CD4-positive, alpha-beta T cell treated with Interleukin-15 for 4 hours (primary cell): Measurements from ENCODE around the gene DNAJC17.

Source experiments
- DNase-seq: peaks from one replicate; pipeline ENCODE4 v3.0.0-alpha.2; 2020; ENCODE audit warnings: low spot score

DNAJC17 gene

GRCh38 chr15:40766194-40766815, 41.0 kb downstream of the DNAJC17 start:
- DNase-seq: no peak

GRCh38 chr15:40764629-40765103, 42.6 kb downstream of the DNAJC17 start:
- no peak for DNase-seq

GRCh38 chr15:40763801-40764628, 43.3 kb downstream of the DNAJC17 start, which contains the start of gene GCHFR:
Gene GCHFR, plus strand, starts transcription at chr15:40764068. Its CDS starts 113 bp downstream, at chr15:40764181.
- peak; percentile 57 for DNase-seq

GRCh38 chr15:40762919-40763800, 44.1 kb downstream of the DNAJC17 start:
- peak; percentile 13 for DNase-seq

GRCh38 chr15:40759961-40760360, 47.3 kb downstream of the DNAJC17 start:
- DNase-seq: no peak

GRCh38 chr15:40756938-40757337, 50.3 kb downstream of the DNAJC17 start:
- DNase-seq: no peak

GRCh38 chr15:40755812-40756208, 51.5 kb downstream of the DNAJC17 start:
- no peak for DNase-seq

- peak; percentile 91 for DNase-seq
Observed at GRCh38 chr15:40754883-40755811, 52.1 kb downstream of the DNAJC17 start, which contains the start of gene RMDN3. Gene RMDN3, minus strand, starts transcription at chr15:40755254. Its CDS starts 471 bp downstream, at chr15:40754783.

- peak; percentile 2 for DNase-seq
Observed at GRCh38 chr15:40754574-40754882, 52.7 kb downstream of the DNAJC17 start.

GRCh38 chr15:40751745-40752144, 55.5 kb downstream of the DNAJC17 start:
- DNase-seq: no peak

GRCh38 chr15:40750885-40751284, 56.4 kb downstream of the DNAJC17 start:
- DNase-seq: no peak

GRCh38 chr15:40749151-40749630, 58.1 kb downstream of the DNAJC17 start:
- no peak for DNase-seq

- DNase-seq: no peak
Observed at GRCh38 chr15:40747685-40748631, 59.3 kb downstream of the DNAJC17 start.

GRCh38 chr15:40746916-40747418, 60.3 kb downstream of the DNAJC17 start:
- DNase-seq: no peak

GRCh38 chr15:40744815-40745152, 62.5 kb downstream of the DNAJC17 start:
- no peak for DNase-seq

- DNase-seq: peak; percentile 78
Observed at GRCh38 chr15:40743921-40744814, 63.1 kb downstream of the DNAJC17 start.

GRCh38 chr15:40743485-40743901, 63.8 kb downstream of the DNAJC17 start:
- DNase-seq: no peak

GRCh38 chr15:40739854-40740253, 67.4 kb downstream of the DNAJC17 start:
- DNase-seq: no peak

- no peak for DNase-seq
Observed at GRCh38 chr15:40739047-40739446, 68.2 kb downstream of the DNAJC17 start.
